HG02870 (cell line): ENCODE measurements around the gene RBM10.
A peak's percentile ranks its signal among the peaks of the same experiment; 100 is the strongest.

Experiments
- ATAC-seq: cut with Tn5 transposase; IDR thresholded peaks from one replicate; pipeline ENCODE4 v1.9.1; 2021; ENCODE audit warnings: mild to moderate bottlenecking, moderate library complexity; ENCODE audit not compliant: unreplicated experiment

RBM10 gene

GRCh38 chrX:47216393-47216925 is 71.4 kb downstream of the RBM10 start:
- ATAC-seq = no peak

GRCh38 chrX:47217121-47217851 is 72.3 kb downstream of the RBM10 start:
- no peak for ATAC-seq

- peak; percentile 89 for ATAC-seq
Observed at GRCh38 chrX:47217852-47218279, 72.8 kb downstream of the RBM10 start.

- peak; percentile 42 for ATAC-seq
Observed at GRCh38 chrX:47218280-47218919, 73.4 kb downstream of the RBM10 start, which contains the start of gene CDK16. Gene CDK16 (plus strand): TSS chrX:47218681. CDS start chrX:47223558, 4,877 bp downstream.

GRCh38 chrX:47218920-47219815 is 74.1 kb downstream of the RBM10 start:
- ATAC-seq = no peak

GRCh38 chrX:47221756-47222155 is 76.7 kb downstream of the RBM10 start:
- no peak for ATAC-seq

- no peak for ATAC-seq
Observed at GRCh38 chrX:47222751-47223350, 77.8 kb downstream of the RBM10 start.

- ATAC-seq = no peak
Observed at GRCh38 chrX:47223476-47224250, 78.6 kb downstream of the RBM10 start.

GRCh38 chrX:47224266-47224895 is 79.4 kb downstream of the RBM10 start:
- ATAC-seq = no peak

- no peak for ATAC-seq
Observed at GRCh38 chrX:47224896-47225290, 79.9 kb downstream of the RBM10 start.

GRCh38 chrX:47226071-47226470 is 81.0 kb downstream of the RBM10 start:
- ATAC-seq = no peak

GRCh38 chrX:47226531-47227333 is 81.7 kb downstream of the RBM10 start:
- ATAC-seq = no peak

- ATAC-seq = no peak
Observed at GRCh38 chrX:47227334-47227583, 82.2 kb downstream of the RBM10 start.

- no peak for ATAC-seq
Observed at GRCh38 chrX:47228550-47229270, 83.7 kb downstream of the RBM10 start.

GRCh38 chrX:47229427-47229826 is 84.4 kb downstream of the RBM10 start:
- ATAC-seq = no peak

GRCh38 chrX:47230136-47230868 is 85.3 kb downstream of the RBM10 start:
- no peak for ATAC-seq

GRCh38 chrX:47231167-47231566 is 86.1 kb downstream of the RBM10 start:
- no peak for ATAC-seq
